ENCODE data around the gene LRWD1. TPM values are rescaled to one million over a fixed set of nuclear protein-coding genes. Genes with fewer than 3 reads are reported as not detected.

Gene LRWD1
- total and polyA plus RNA-seq, 2 of the 13 experiments (the other 11 are each of a cell fraction or from before 2014, with no cell fraction given), result 8.5 to 16.3 TPM

- Histone ChIP-seq H3K27ac (ENCODE audit: extremely low read length, insufficient read depth, low read length) (no peak overlapping the region), H3K79me2 (ENCODE audit: insufficient read depth, low read length) (no peaks in the 10 kb centered on the region), H3K4me2 (ENCODE audit: low read depth, low read length) (no peak overlapping the region), H3K4me3 (replicated peaks in 1 of 3; ENCODE audit: insufficient read depth in 1 of 3, low read depth in 2 of 3, low read length in 3 of 3) (no peak overlapping the region), H3K9me3 (ENCODE audit: low read length) (no peaks in the 10 kb centered on the region), H3K36me3 (replicated peaks in 1 of 2; ENCODE audit: control insufficient read depth in 1 of 2, insufficient read depth in 2 of 2, low read length in 2 of 2) (no peaks in the 10 kb centered on the region), H3K27me3 (ENCODE audit: control insufficient read depth in 1 of 2, insufficient read depth in 2 of 2, low read length in 2 of 2) (no peaks in the 10 kb centered on the region), H2AFZ (ENCODE audit: low read length) (no peak overlapping the region), H3K9ac (ENCODE audit: insufficient read depth, low read depth, low read length) (no peak overlapping the region), H4K20me1 (ENCODE audit: insufficient read depth, low read length) (no peaks in the 10 kb centered on the region), H3K4me1 (ENCODE audit: insufficient read depth, low read length) (peaks cover 8% of the 10 kb centered on the region)
- no peak for ATAC-seq
- POLR2A ChIA-PET, result no interaction called here
- BruUV-seq (replicated peaks), result no TSS peak
- FAIRE-seq, result no peak
- CTCF ChIA-PET (ENCODE audit: low intra/inter-chr PET ratio, low total read pairs), result no interaction called here
- 94% methylated on average over 36 of the region's 41 CpGs for WGBS (ENCODE audit: low lambda C conversion rate)
- DNase-seq (ENCODE audit: low spot score), result no peak
- intact Hi-C loops (cut with micrococcal nuclease; ENCODE audit: unreplicated experiment) (no loop called here), in situ Hi-C loops (cut with HindIII; ENCODE audit: extremely low pct_ligation_motif_present, low pct_unique_long_range_greater_than_20kb) (no loop called here)
- TF ChIP-seq PHF5A (CRISPR knock-in tag; IDR thresholded peaks at IDR 0.05; ENCODE audit: low read depth, unreplicated experiment) (no peak), ZNF354B (CRISPR knock-in tag; IDR thresholded peaks at IDR 0.05) (no peak), NR0B2 (CRISPR knock-in tag; IDR thresholded peaks at IDR 0.05) (no peak), ZNF629 (CRISPR knock-in tag; conservative IDR thresholded peaks at IDR 0.05) (no peak), ZNF761 (CRISPR knock-in tag; conservative IDR thresholded peaks at IDR 0.05) (no peak), SAFB2 (CRISPR knock-in tag; IDR thresholded peaks at IDR 0.05; ENCODE audit: borderline replicate concordance, low read depth) (no peak)
Observed at GRCh38 chr7:102446387-102447156, 18.2 kb upstream of the LRWD1 start.

DNA sequence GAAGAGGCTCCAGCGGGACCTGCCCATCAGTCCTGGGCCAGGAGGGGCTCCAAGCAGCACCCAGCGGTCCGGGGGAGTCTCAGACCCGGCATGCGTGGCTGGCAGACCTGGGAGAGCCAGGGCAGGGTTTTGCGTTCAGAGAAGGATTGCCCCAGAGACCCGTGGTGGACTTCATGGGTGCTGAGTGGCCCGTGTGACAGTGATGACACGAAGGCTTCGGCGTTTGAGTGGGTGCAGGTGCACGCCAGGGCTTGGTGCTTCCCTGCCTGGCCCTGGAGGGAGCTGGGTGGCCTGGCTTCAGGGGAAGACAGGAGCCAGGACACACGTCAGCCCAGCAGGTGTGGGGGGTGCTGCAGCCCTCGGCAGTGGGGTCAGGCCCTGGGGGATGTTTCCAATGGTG, 17.5 kb upstream of the LRWD1 start:
- H3K27me3 ChIP-seq (ENCODE audit: control insufficient read depth in 1 of 2, insufficient read depth in 2 of 2, low read length in 2 of 2), result no peaks in the 10 kb centered on the region
- 94% methylated on average over 9 of the region's 14 CpGs for WGBS (ENCODE audit: low lambda C conversion rate)
- intact Hi-C loops (cut with micrococcal nuclease; ENCODE audit: unreplicated experiment) (no loop called here), in situ Hi-C loops (cut with HindIII; ENCODE audit: extremely low pct_ligation_motif_present, low pct_unique_long_range_greater_than_20kb) (no loop called here)
- no peaks in the 10 kb centered on the region for H3K36me3 ChIP-seq (replicated peaks in 1 of 2; ENCODE audit: control insufficient read depth in 1 of 2, insufficient read depth in 2 of 2, low read length in 2 of 2)
- no peak overlapping the region for H2AFZ ChIP-seq (ENCODE audit: low read length)
- DNase-seq (ENCODE audit: low spot score) (no peak), ATAC-seq (no peak), FAIRE-seq (no peak)
- no peak for TF ChIP-seq ZNF850 (CRISPR knock-in tag; conservative IDR thresholded peaks at IDR 0.05)
- TF ChIP-seq CCDC6 (CRISPR knock-in tag; IDR thresholded peaks at IDR 0.05), result no peak
- no peak for TF ChIP-seq ZNF558 (CRISPR knock-in tag; IDR thresholded peaks at IDR 0.05; ENCODE audit: borderline replicate concordance)
- TF ChIP-seq PHF5A (CRISPR knock-in tag; IDR thresholded peaks at IDR 0.05; ENCODE audit: low read depth, unreplicated experiment), result no peak
- TF ChIP-seq KDM5A (IDR thresholded peaks at IDR 0.05; ENCODE audit: borderline replicate concordance, low read length), result no peak
- no peaks in the 10 kb centered on the region for H4K20me1 ChIP-seq (ENCODE audit: insufficient read depth, low read length)
- no peak overlapping the region for H3K4me3 ChIP-seq (replicated peaks in 1 of 3; ENCODE audit: insufficient read depth in 1 of 3, low read depth in 2 of 3, low read length in 3 of 3)
- H3K4me1 ChIP-seq (ENCODE audit: insufficient read depth, low read length), result peaks cover 16% of the 10 kb centered on the region
- H3K4me2 ChIP-seq (ENCODE audit: low read depth, low read length), result no peak overlapping the region
- H3K9me3 ChIP-seq (ENCODE audit: low read length), result no peaks in the 10 kb centered on the region
- CTCF ChIA-PET (ENCODE audit: low intra/inter-chr PET ratio, low total read pairs), result no interaction called here
- no peak overlapping the region for H3K9ac ChIP-seq (ENCODE audit: insufficient read depth, low read depth, low read length)
- no TSS peak for BruUV-seq (replicated peaks)
- no peaks in the 10 kb centered on the region for H3K79me2 ChIP-seq (ENCODE audit: insufficient read depth, low read length)
- POLR2A ChIA-PET, result no interaction called here
- no peak overlapping the region for H3K27ac ChIP-seq (ENCODE audit: extremely low read length, insufficient read depth, low read length)
